Measurements from ENCODE around the gene ARGLU1. TPM values are rescaled to one million over a fixed set of nuclear protein-coding genes. Genes with fewer than 3 reads are reported as not detected.
"Not testable (repeated sequence)": the region's sequence is repeated elsewhere in the genome, so short reads cannot be mapped to it uniquely, and the experiment has no call there.

The ARGLU1 gene
- total RNA-seq, 3 donors from 2014 or later, result 122 to 181 (median 136) TPM

- H3K36me3 ChIP-seq, result no peaks in the 10 kb centered on the region
- H3K9me3 ChIP-seq, result no peaks in the 10 kb centered on the region
- H3K27me3 ChIP-seq, result no peaks in the 10 kb centered on the region
- no peak overlapping the region for H3K4me3 ChIP-seq
- intact Hi-C loops (cut with DNase I; ENCODE audit: low total_unique reads), result no loop called here
- DNase-seq (ENCODE audit: low spot score in 2 of 2), result no peak
- no peak for TF ChIP-seq POLR2AphosphoS5 (IDR thresholded peaks at IDR 0.05)
- no peak for TF ChIP-seq CTCF (IDR thresholded peaks at IDR 0.05)
- no peak for TF ChIP-seq POLR2A (IDR thresholded peaks at IDR 0.05)
- no peaks in the 10 kb centered on the region for H3K4me1 ChIP-seq
- H3K27ac ChIP-seq, result no peak overlapping the region
Measured at GRCh38 chr13:106610486-106610885, 42.5 kb upstream of the ARGLU1 start.

- Histone ChIP-seq H3K36me3 (no peaks in the 10 kb centered on the region), H3K27me3 (no peaks in the 10 kb centered on the region), H3K4me3 (no peak overlapping the region), H3K9me3 (no peaks in the 10 kb centered on the region), H3K4me1 (no peaks in the 10 kb centered on the region), H3K27ac (no peak overlapping the region)
- no peak for DNase-seq (ENCODE audit: low spot score in 2 of 2)
- TF ChIP-seq POLR2A (IDR thresholded peaks at IDR 0.05), result no peak
- intact Hi-C loops (cut with DNase I; ENCODE audit: low total_unique reads), result no loop called here
Measured at GRCh38 chr13:106609116-106609515, 41.2 kb upstream of the ARGLU1 start.

- DNase-seq (ENCODE audit: low spot score in 2 of 2), result no peak
- Histone ChIP-seq H3K36me3 (no peaks in the 10 kb centered on the region), H3K4me1 (no peaks in the 10 kb centered on the region), H3K27me3 (no peaks in the 10 kb centered on the region), H3K27ac (no peak overlapping the region), H3K9me3 (no peaks in the 10 kb centered on the region), H3K4me3 (no peak overlapping the region)
- TF ChIP-seq POLR2AphosphoS5 (IDR thresholded peaks at IDR 0.05), result no peak
- TF ChIP-seq CTCF (IDR thresholded peaks at IDR 0.05), result no peak
- intact Hi-C loops (cut with DNase I; ENCODE audit: low total_unique reads), result no loop called here
Measured at GRCh38 chr13:106603546-106603945, 35.6 kb upstream of the ARGLU1 start.

GRCh38 chr13:106602178-106602577 lies 34.2 kb upstream of the ARGLU1 start:
- H3K27ac ChIP-seq, result no peak overlapping the region

GRCh38 chr13:106601489-106601888 lies 33.6 kb upstream of the ARGLU1 start:
- no peaks in the 10 kb centered on the region for H3K36me3 ChIP-seq
- TF ChIP-seq CTCF (IDR thresholded peaks at IDR 0.05) (no peak), POLR2AphosphoS5 (IDR thresholded peaks at IDR 0.05) (no peak), POLR2A (IDR thresholded peaks at IDR 0.05) (no peak)
- no peaks in the 10 kb centered on the region for H3K27me3 ChIP-seq
- no peak overlapping the region for H3K4me3 ChIP-seq
- H3K9me3 ChIP-seq, result no peaks in the 10 kb centered on the region
- no peak overlapping the region for H3K27ac ChIP-seq
- intact Hi-C loops (cut with DNase I; ENCODE audit: low total_unique reads), result no loop called here
- no peak for DNase-seq (ENCODE audit: low spot score in 2 of 2)
- no peaks in the 10 kb centered on the region for H3K4me1 ChIP-seq

More at GRCh38 chr13:106602178-106602577, 34.2 kb upstream of the ARGLU1 start:
- no peak overlapping the region for H3K4me3 ChIP-seq
- DNase-seq (ENCODE audit: low spot score in 2 of 2), result no peak
- TF ChIP-seq POLR2AphosphoS5 (IDR thresholded peaks at IDR 0.05), result no peak
- no peak for TF ChIP-seq CTCF (IDR thresholded peaks at IDR 0.05)
- TF ChIP-seq POLR2A (IDR thresholded peaks at IDR 0.05), result no peak
- H3K9me3 ChIP-seq, result no peaks in the 10 kb centered on the region
- no peaks in the 10 kb centered on the region for H3K4me1 ChIP-seq
- intact Hi-C loops (cut with DNase I; ENCODE audit: low total_unique reads), result no loop called here
- no peaks in the 10 kb centered on the region for H3K27me3 ChIP-seq
- no peaks in the 10 kb centered on the region for H3K36me3 ChIP-seq

- H3K9me3 ChIP-seq; H3K36me3 ChIP-seq; H3K27me3 ChIP-seq; H3K27ac ChIP-seq; H3K4me1 ChIP-seq; DNase-seq (ENCODE audit: low spot score in 2 of 2); intact Hi-C loops (cut with DNase I; ENCODE audit: low total_unique reads); H3K4me3 ChIP-seq: not testable (repeated sequence)
Measured at GRCh38 chr13:106600798-106601135, 32.8 kb upstream of the ARGLU1 start.

Measured in breast epithelium (tissue), 4 donors.